GM18498 (cell line): ENCODE data around the gene NEK2.
"Not testable (repeated sequence)": the region's sequence is repeated elsewhere in the genome, so short reads cannot be mapped to it uniquely, and the experiment has no call there.

Experiments
- ATAC-seq: cut with Tn5 transposase; IDR thresholded peaks from one replicate; pipeline ENCODE4 v1.9.1; 2021; ENCODE audit warnings: mild to moderate bottlenecking, moderate library complexity; ENCODE audit not compliant: unreplicated experiment

Gene NEK2

DNA sequence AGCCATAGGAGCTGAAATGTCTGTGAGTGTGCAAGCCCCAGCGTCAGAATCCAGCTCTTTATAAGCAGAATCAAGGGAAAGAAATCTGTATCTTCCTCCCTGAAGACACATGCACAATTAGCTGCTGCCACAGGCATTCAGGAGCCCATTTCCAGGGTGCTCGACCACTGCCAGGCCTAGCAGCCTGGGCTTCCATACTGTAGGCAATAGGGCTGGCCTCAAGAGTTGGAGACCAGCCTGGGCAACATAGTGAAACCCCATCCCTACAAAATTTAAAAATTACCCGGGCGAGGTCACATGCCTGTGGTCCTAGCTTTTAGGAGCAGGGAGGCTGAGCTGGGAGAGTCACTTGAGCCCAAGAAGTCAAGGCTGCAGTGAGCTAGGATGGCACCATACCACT, 41.0 kb downstream of the NEK2 start:
- no peak for ATAC-seq

GRCh38 chr1:211633524-211633846, 41.9 kb downstream of the NEK2 start:
- no peak for ATAC-seq

GRCh38 chr1:211632808-211633523, 42.5 kb downstream of the NEK2 start:
- ATAC-seq: no peak

DNA sequence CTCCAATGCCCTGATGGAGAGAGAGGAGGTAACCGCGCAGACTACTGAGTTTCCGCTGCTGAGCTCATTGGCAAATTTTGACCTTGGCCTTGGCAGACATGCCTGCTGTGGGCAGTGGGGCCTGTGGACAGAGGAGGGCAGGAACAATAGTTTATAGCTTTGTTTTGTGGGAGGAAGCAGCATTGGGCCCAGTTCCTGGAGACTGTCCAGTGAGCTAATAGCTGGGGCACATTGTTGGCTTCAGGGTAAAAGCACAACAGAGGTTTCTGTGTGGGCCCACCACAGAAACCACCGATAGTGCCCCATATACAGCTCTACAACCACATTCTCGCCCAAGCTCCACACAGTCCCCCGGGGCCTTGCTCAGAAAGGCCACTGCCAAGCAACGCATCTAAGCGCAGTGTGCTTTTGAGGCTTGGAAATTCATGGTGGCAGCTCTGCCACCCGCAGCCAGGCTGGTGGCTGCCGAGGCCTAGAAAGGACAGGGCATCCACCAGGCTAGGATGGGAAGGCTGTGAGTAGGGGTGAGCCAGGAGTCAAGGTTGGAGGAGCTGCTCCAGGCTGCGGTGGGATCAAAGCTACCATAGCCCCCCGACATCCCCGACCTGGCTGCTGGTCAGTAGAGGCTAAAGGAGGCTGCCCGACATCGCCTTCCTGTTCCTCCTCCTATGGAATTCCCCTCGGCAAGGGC, 43.2 kb downstream of the NEK2 start:
- peak; percentile 86 for ATAC-seq

GRCh38 chr1:211631168-211631567, 44.3 kb downstream of the NEK2 start:
- ATAC-seq: no peak

- ATAC-seq: no peak
These were observed 45.0 kb downstream of the NEK2 start for GRCh38 chr1:211630236-211631081.

DNA sequence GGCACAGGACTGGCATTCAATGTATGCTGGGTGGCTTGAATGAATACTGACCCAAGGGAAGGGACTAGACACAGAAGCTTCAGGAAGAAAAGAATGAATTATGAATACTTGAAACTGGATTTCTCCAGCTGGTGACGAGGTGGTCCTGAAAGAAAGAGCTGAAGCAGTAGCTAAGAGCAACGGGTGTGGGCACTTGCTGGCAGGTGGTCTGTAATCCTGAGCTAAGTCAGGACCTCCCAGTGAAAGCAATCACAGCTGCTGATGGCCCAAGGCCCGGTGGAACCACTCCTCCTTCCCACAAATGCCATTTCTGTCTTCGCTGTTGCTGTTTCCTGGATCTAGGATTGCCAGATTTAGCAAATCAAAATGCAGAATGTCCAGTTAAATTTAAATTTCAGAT, 47.0 kb downstream of the NEK2 start:
- ATAC-seq: no peak

- ATAC-seq: no peak
These were observed 48.2 kb downstream of the NEK2 start for GRCh38 chr1:211627259-211627658.

- not testable (repeated sequence) for ATAC-seq
These were observed 49.6 kb downstream of the NEK2 start for GRCh38 chr1:211625866-211626265.

DNA sequence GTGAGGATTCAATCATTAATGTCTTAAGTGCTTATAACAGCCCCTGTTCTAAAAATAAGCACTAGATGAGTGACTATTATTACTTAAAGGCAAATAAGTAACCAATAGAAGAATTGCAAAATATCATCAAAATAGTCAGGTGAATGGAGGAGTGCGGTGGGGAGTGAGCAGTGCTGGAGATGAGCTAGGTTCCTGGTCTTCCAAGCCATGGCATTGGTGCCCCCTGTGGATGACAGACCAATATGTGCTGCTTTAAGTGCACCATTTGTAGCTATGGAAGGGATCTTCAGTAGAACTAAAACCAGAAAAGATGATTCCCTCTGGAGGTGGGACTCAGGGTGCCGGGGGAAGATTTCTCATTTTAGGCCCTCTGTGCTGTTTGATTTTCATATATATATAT, 50.4 kb downstream of the NEK2 start:
- ATAC-seq: no peak

GRCh38 chr1:211623515-211623914, 51.9 kb downstream of the NEK2 start:
- no peak for ATAC-seq

DNA sequence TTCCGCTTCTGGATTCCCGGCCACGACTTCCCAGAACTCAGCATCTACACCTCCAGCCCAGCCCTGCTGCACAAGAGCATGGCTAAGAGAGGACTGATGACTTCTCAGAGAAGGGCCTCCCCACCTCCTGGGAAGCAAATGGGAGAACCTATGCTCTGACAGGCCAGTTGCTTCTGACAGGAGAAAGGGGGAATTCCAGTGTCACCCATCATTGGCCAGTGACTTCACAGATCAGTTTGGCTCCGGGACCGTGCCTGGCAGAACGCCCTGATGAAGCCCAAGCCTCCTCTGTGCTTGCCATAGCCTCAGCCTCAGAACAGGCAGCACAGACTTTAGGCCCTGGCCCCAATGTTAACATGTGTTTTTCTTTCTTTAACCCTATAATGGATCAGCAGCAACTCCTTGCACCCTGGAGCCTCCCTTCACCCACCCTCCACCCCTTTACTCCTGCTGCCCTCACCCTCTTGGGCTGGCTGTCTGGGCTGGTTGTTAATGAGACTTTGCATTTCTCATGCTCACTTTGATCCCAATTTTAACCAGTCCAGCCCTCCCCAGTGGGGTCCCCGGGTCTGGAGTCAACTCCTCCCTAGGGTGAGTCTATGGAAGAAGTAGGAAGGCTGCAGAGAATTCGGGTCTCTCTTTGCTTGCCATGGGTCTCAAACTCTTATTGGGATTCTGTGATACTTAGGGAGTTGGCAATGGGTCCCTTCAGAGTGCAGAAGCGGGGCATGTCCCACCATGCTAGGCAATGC, 53.8 kb downstream of the NEK2 start:
- no peak for ATAC-seq

DNA sequence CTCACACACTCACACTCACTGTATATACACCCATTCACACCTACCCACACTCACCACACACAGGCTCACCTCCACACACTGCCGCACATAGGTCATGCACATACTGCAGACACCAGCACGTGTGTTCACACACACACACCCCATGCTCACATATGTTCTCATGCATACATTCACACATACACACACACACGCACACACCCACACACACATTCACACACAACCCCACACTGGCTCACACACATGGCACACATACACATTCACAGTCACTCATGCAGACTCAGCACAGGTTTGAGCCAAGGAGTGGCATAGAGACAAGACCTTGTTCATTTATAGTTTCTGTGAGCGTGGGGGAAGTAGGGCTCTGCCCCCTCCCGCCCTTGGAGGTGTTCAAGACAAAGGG, 55.3 kb downstream of the NEK2 start:
- no peak for ATAC-seq

DNA sequence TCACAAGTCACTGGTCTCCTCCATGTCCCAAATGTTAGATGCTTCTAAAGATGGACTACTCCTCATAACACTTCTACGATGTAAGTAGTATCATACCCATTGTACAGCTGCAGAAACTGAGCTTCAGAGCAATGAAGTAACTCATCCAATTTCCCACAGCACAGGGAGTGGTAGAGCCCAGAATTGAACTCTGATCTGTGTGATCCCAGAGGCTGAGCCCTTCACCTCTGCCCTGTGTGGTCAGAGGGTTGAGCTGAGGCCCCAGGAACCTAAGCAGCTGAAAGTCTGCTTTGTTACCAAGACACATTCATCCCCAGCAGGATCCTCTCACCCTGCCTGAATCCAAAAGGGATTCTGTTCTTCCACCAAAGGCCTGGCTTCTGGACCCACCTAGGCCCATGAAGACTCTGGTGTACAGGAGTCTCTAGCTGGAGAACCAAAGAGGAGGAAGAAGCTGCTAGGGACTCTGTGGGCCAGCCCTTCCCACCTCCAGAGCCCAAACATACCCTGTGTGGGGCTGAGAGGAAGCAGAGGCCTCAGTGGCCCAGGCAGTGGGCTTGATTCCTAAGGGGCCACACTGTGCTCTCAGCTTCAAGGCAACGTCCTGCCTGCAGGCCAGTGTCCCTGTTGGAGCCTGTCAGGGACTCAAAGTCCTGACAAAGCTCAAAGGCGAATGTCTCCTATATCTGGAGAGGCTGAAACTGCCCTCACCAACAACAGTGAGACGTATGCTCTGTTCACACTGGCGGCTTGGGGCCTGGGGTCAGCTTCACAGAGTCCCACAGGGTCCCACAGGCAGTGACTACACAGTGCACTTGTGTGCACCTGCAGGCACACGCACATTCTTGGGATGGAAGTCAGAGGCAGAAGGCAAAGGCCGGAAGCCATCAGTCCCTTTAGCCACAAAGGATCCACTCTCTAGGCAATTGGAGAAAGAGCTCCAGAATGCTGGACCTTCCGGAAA, 56.1 kb downstream of the NEK2 start:
- no peak for ATAC-seq

- ATAC-seq: no peak
These were observed 58.5 kb downstream of the NEK2 start for GRCh38 chr1:211616965-211617297.

GRCh38 chr1:211616231-211616964, 59.0 kb downstream of the NEK2 start:
- ATAC-seq: no peak

DNA sequence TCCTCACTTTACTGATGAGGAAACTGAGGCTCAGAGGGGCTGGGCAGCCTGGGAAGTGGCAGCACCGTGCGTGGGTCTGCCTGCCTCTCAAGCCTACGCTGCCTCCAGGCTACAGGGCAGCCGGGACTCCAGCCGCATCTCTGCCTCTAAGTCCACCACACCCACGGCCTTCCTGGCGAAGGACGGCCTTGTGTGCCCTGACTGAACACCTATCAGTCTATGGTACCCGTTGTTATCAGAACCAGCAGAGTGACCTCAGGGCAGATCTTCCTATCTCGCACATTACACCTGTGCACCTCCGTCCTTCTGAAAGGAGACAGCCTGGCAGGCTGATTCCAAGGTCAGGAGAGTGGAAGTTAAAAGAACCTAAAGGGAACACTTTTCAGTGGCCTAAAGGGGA, 60.8 kb downstream of the NEK2 start:
- no peak for ATAC-seq

GRCh38 chr1:211613951-211614350, 61.5 kb downstream of the NEK2 start:
- no peak for ATAC-seq

- ATAC-seq: no peak
These were observed 62.1 kb downstream of the NEK2 start for GRCh38 chr1:211613108-211613947.
